HepG2 (cell line): ENCODE results near the gene PPFIA2. TPM values are rescaled to one million over a fixed set of nuclear protein-coding genes. Genes with fewer than 3 reads are reported as not detected.

ENCODE experiments used
- ATAC-seq: fragments of 200-7000 bp; cut with Tn5 transposase; 3 replicates; pipeline ENCODE4 v1.9.1; 2020; ENCODE audit warnings: mild to moderate bottlenecking, moderate library complexity
- BruUV-seq: library from RNA; stranded (reverse); fragments of 400-500 nt; replicated peaks from 2 replicates; lab custom pipeline; 2021; lab: Mats Ljungman, UMichigan
- CTCF ChIA-PET: fragments of 300-600 bp; formaldehyde crosslinking; extraction: SDS; loops from one replicate; lab custom pipeline; 2021; ENCODE audit warnings: low total read pairs, inconsistent platforms, low intra/inter-chr PET ratio; lab: Yijun Ruan, JAX
- POLR2A ChIA-PET: fragments of 350-600 bp; sonication (Branson Sonifier 250); formaldehyde crosslinking; loops from one replicate; lab custom pipeline; 2020; ENCODE audit warnings: antibody characterized with exemption, inconsistent platforms; lab: Yijun Ruan, JAX
- DNase-seq: peaks from one replicate; pipeline ENCODE4 v3.0.0-alpha.2; 2015; ENCODE audit warnings: low spot score
- FAIRE-seq: peaks from 3 replicates; lab custom pipeline; 2011; peaks lifted over from hg19 to GRCh38; lab: Jason Lieb, UNC
- H2AFZ ChIP-seq: one replicate; pipeline ENCODE4 v1.6.1; 2011; ENCODE audit warnings: low read length, inconsistent platforms
- H3K27ac ChIP-seq: fragments of 300-600 bp; 3 replicates; pipeline ENCODE4 v1.8.0; 2011; ENCODE audit warnings: mixed run types, mild to moderate bottlenecking, mixed read lengths, low read length, inconsistent platforms; ENCODE audit not compliant: insufficient read depth; ENCODE audit errors: extremely low read length
- H3K27me3 ChIP-seq, 2 experiments: fragments of 200-600 bp in 1 of 2; 2 replicates in 1 of 2; 3 replicates in 1 of 2; pipeline versions ENCODE4 v1.6.0 to v1.8.0; 2011; ENCODE audit warnings: low read length in 2 of 2, mild to moderate bottlenecking in 2 of 2, moderate library complexity in 2 of 2, inconsistent platforms in 1 of 2; ENCODE audit not compliant: insufficient read depth in 2 of 2, control insufficient read depth in 1 of 2
- H3K36me3 ChIP-seq, 2 experiments: fragments of 200-600 bp in 1 of 2; replicated peaks in 1 of 2; 2 replicates in 1 of 2; 3 replicates in 1 of 2; pipeline versions ENCODE4 v1.5.1 to v1.8.0; 2011; ENCODE audit warnings: low read length in 2 of 2, inconsistent platforms in 1 of 2; ENCODE audit not compliant: insufficient read depth in 2 of 2, control insufficient read depth in 1 of 2
- H3K4me1 ChIP-seq: 2 replicates; pipeline ENCODE4 v1.5.1; 2012; ENCODE audit warnings: low read length, inconsistent platforms; ENCODE audit not compliant: insufficient read depth
- H3K4me2 ChIP-seq: 2 replicates; pipeline ENCODE4 v1.6.0; 2011; ENCODE audit warnings: low read depth, low read length, inconsistent platforms
- H3K4me3 ChIP-seq, 3 experiments: fragments of 200-600 bp in 1 of 3; sonication (generic), shearing (Covaris generic) in 1 of 3; replicated peaks in 1 of 3; 2 replicates each; pipeline ENCODE4 v1.5.1; 2011 to 2016; ENCODE audit warnings: low read length in 3 of 3, inconsistent platforms in 2 of 3, low read depth in 2 of 3, mild to moderate bottlenecking in 2 of 3, control low read depth in 1 of 3, mixed read lengths in 1 of 3; ENCODE audit not compliant: insufficient read depth in 1 of 3
- H3K79me2 ChIP-seq: one replicate; pipeline ENCODE4 v1.6.1; 2011; ENCODE audit warnings: low read length, inconsistent platforms; ENCODE audit not compliant: insufficient read depth
- H3K9ac ChIP-seq: 2 replicates; pipeline ENCODE4 v1.6.0; 2011; ENCODE audit warnings: mild to moderate bottlenecking, low read depth, low read length, inconsistent platforms; ENCODE audit not compliant: insufficient read depth
- H3K9me3 ChIP-seq: 2 replicates; pipeline ENCODE4 v1.5.1; 2012; ENCODE audit warnings: mild to moderate bottlenecking, low read length
- H4K20me1 ChIP-seq: 2 replicates; pipeline ENCODE4 v1.6.0; 2011; ENCODE audit warnings: inconsistent platforms, mild to moderate bottlenecking, low read length, moderate library complexity; ENCODE audit not compliant: insufficient read depth
- BRCA1 ChIP-seq: sonication (generic); formaldehyde crosslinking; IDR thresholded peaks from 2 replicates; pipeline ENCODE4 v1.4.0; 2020; ENCODE audit warnings: missing genetic modification reagents
- CBX5 ChIP-seq: sonication (generic); formaldehyde crosslinking; IDR thresholded peaks from 2 replicates; pipeline ENCODE4 v1.4.0; 2020; ENCODE audit warnings: missing genetic modification reagents, borderline replicate concordance
- MAX ChIP-seq: IDR thresholded peaks from 2 replicates; pipeline ENCODE4 v1.6.1; 2012; ENCODE audit warnings: inconsistent platforms
- SUZ12 ChIP-seq: fragments of 150-350 bp; IDR thresholded peaks from 2 replicates; pipeline ENCODE4 v1.6.1; 2014; ENCODE audit warnings: low read depth, low read length
- ZC3H4 ChIP-seq: sonication (generic); formaldehyde crosslinking; IDR thresholded peaks from 2 replicates; pipeline ENCODE4 v1.4.0; 2020; ENCODE audit warnings: missing genetic modification reagents, borderline replicate concordance
- ZKSCAN8 ChIP-seq: IDR thresholded peaks from 2 replicates; pipeline ENCODE4 v1.6.1; 2016; ENCODE audit warnings: borderline replicate concordance, missing genetic modification reagents, missing compliant biosample characterization
- ZNF33B ChIP-seq: sonication (generic); formaldehyde crosslinking; IDR thresholded peaks from 2 replicates; pipeline ENCODE4 v1.5.1; 2020; ENCODE audit warnings: mild to moderate bottlenecking, missing genetic modification reagents
- ZNF451 ChIP-seq: sonication (generic); formaldehyde crosslinking; IDR thresholded peaks from 2 replicates; pipeline ENCODE4 v1.5.0; 2020; ENCODE audit warnings: mild to moderate bottlenecking, missing genetic modification reagents
- ZNF879 ChIP-seq: sonication (generic); formaldehyde crosslinking; IDR thresholded peaks from 2 replicates; pipeline ENCODE4 v1.8.1; 2023; ENCODE audit warnings: missing genetic modification reagents
- WGBS: methylation state at CpG from one replicate; pipeline ENCODE4 v1.1.6; 2017; ENCODE audit warnings: low lambda C conversion rate; 5-methylcytosine and 5-hydroxymethylcytosine counted together
- in situ Hi-C: cut with HindIII; loops from 2 replicates; pipeline ENCODE4 v1.10.0; 2017; ENCODE audit warnings: low pct_unique_long_range_greater_than_20kb; ENCODE audit not compliant: extremely low pct_ligation_motif_present
- intact Hi-C: fragments of 100-400 bp; cut with micrococcal nuclease; formaldehyde crosslinking; loops from one replicate; pipeline ENCODE4 v1.10.0; 2022; ENCODE audit not compliant: unreplicated experiment
- polyA plus RNA-seq, 8 experiments: library from polyadenylated mRNA; depleted of rRNA in 3 of 8; stranded (reverse) in 7 of 8; unstranded in 1 of 8; fragments of >200 nt; fragmentation: Illumina TruSeq in 4 of 8; extraction: Trizol in 4 of 8; gene quantifications; 2 replicates each; pipeline versions ENCODE4 v1.2.1 to v1.2.3, GENCODE V29; 2011 to 2016; ENCODE audit warnings: low read depth in 4 of 8, missing spikeins in 1 of 8, mixed read lengths in 1 of 8; ENCODE audit not compliant: insufficient read depth in 1 of 8
- total RNA-seq, 5 experiments: library from RNA; depleted of rRNA; stranded (reverse); fragments of >200 nt; fragmentation: Illumina TruSeq; extraction: Trizol; gene quantifications; 2 replicates each; pipeline ENCODE4 v1.2.3, GENCODE V29; 2016; ENCODE audit warnings: low read depth in 1 of 5
- TF ChIP-seq, protein P1 (sequence below): sonication (generic); formaldehyde crosslinking; IDR thresholded peaks from 2 replicates; pipeline ENCODE4 v1.4.0; 2020; ENCODE audit warnings: mild to moderate bottlenecking, missing genetic modification reagents

PPFIA2 gene
- total and polyA plus RNA-seq, 2 of the 13 experiments (the other 11 are each of a cell fraction or from before 2014, with no cell fraction given) = 0.05 TPM; not detected in 1

- no peaks in the 10 kb centered on the region for H3K36me3 ChIP-seq
Measured at GRCh38 chr12:81542065-81543010, 216.8 kb downstream of the PPFIA2 start.

More at GRCh38 chr12:81542065-81543010, 216.8 kb downstream of the PPFIA2 start:
- H3K27ac ChIP-seq = no peak overlapping the region
- no TSS peak for BruUV-seq
- POLR2A ChIA-PET = no interaction called here
- TF ChIP-seq ZC3H4 (no peak), SUZ12 (no peak), ZNF451 (no peak), MAX (no peak), ZNF879 (CRISPR knock-in tag) (no peak), BRCA1 (CRISPR knock-in tag) (no peak), CBX5 (CRISPR knock-in tag) (no peak), ZKSCAN8 (CRISPR knock-in tag) (no peak), ZNF33B (CRISPR knock-in tag) (no peak)
- TF ChIP-seq, protein P1, sequence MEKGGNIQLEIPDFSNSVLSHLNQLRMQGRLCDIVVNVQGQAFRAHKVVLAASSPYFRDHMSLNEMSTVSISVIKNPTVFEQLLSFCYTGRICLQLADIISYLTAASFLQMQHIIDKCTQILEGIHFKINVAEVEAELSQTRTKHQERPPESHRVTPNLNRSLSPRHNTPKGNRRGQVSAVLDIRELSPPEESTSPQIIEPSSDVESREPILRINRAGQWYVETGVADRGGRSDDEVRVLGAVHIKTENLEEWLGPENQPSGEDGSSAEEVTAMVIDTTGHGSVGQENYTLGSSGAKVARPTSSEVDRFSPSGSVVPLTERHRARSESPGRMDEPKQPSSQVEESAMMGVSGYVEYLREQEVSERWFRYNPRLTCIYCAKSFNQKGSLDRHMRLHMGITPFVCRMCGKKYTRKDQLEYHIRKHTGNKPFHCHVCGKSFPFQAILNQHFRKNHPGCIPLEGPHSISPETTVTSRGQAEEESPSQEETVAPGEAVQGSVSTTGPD (CRISPR knock-in tag) = no peak
- TF ChIP-seq, all 625 proteins: peak for 0
- in situ Hi-C loops = no loop called here
- intact Hi-C loops = no loop called here
- ATAC-seq (no peak), DNase-seq (no peak), FAIRE-seq (no peak)
- no peaks in the 10 kb centered on the region for H3K9me3 ChIP-seq
- H4K20me1 ChIP-seq = no peaks in the 10 kb centered on the region
- H3K27me3 ChIP-seq = no peaks in the 10 kb centered on the region
- CTCF ChIA-PET = no interaction called here
- no peaks in the 10 kb centered on the region for H3K4me1 ChIP-seq
- no peak overlapping the region for H2AFZ ChIP-seq
- H3K4me3 ChIP-seq = no peak overlapping the region
- H3K79me2 ChIP-seq = no peaks in the 10 kb centered on the region
- no peak overlapping the region for H3K4me2 ChIP-seq
- under 1% methylated on average over 4 of the region's 4 CpGs for WGBS
- H3K9ac ChIP-seq = no peak overlapping the region
